GM21529 (cell line): Measurements from ENCODE around the gene ST14.
"Not testable (repeated sequence)": the region's sequence is repeated elsewhere in the genome, so short reads cannot be mapped to it uniquely, and the experiment has no call there.

Experiments
- ATAC-seq: cut with Tn5 transposase; IDR thresholded peaks from one replicate; pipeline ENCODE4 v1.9.1; 2021; ENCODE audit not compliant: unreplicated experiment

The ST14 gene

DNA sequence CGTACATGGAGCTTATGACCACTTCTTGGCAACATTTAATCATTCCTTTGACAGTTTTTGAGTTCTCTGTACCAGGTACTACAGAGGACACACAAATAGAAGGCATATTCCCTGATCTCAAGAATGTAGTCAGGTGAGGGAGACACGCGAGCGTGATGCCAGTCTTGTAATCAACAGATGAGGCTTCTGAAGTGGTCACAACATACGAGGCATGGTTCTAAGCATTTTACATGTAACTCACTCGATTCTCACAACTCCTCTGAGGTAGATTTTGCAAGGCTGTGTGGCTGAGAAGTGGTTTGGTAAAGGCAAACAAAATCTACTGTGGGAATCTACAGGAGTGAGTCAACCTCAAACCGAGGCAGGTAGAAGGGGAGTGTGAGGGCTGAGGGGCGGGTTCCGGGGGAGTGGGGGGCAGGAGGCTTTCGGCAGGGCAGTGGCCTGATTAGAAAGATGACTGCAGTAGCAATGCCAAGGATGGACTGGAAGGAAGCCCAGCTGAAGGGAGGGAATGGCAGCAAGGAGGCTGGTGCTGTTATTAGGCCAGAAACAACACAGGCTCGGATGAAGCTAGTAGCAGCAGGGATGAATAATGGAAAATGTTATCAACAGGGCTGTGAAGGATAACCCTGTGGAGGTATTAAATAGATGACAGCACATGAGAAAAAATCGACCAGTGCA is 63.8 kb downstream of the ST14 start:
- ATAC-seq, result no peak

DNA sequence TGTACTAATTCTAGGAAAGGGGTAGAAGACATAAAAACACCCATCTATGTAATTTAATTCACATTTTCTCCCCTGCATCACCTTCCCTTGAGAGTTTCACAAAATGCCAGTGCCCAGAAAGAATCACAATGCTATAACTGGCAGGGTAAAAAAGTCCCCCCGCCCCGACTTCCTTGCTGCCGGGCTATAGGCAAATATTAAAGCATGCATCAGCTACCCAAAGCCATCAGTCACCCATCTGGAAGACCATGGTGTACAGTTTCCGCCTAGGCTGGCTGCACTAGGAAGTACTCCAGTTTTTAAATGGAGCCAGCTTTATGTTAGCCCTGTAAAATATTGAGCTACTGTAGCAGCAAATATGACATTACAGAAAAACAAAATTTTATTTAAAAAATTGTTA is 67.8 kb downstream of the ST14 start:
- no peak for ATAC-seq

- ATAC-seq, result not testable (repeated sequence)
These were observed 73.9 kb downstream of the ST14 start for GRCh38 chr11:130233486-130233885.

DNA sequence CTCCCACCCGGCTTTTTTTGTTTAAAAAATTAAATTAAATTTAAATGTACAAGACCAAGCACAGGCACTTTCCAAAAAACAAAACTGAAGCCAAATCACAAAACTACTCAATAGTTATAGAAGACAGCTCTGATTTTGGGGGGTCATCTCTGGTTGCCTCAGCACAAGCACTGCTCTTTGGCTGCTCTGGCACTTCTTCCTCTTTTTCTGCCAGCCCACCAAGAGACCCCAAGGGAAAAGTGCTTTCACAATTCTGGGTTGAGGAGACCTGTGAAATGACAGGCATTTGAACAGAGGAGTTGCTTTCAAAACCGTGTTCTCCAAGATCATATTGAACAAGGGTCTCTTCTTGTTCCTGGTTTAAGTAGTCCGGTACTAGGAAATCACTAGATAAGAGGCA is 74.3 kb downstream of the ST14 start:
- ATAC-seq, result not testable (repeated sequence)

- ATAC-seq, result no peak
These were observed 74.7 kb downstream of the ST14 start for GRCh38 chr11:130234315-130234714.

- ATAC-seq, result peak; percentile 55
These were observed 77.9 kb downstream of the ST14 start for GRCh38 chr11:130237282-130238006.

- ATAC-seq, result no peak
These were observed 82.1 kb downstream of the ST14 start for GRCh38 chr11:130241713-130242112.

DNA sequence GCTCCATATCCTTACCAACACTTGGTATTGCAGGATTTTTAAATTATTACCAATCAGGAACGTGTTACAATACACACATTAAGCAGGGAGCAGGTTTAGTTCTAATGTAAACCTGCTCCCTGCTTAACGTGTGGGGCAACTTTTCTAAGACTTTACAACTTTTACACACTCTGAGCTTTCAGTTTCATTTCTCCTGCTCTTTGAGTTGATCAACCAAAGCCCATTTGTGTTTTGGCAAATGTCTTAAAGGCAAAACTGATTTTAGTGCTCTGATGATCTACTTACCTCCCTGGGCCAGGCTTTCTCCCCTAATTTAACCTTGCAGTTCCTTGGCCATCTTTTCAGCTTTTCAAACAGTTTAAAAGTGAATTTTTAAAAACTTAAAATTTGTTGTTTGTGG is 84.2 kb downstream of the ST14 start:
- peak; percentile 83 for ATAC-seq

GRCh38 chr11:130244848-130245247 is 85.3 kb downstream of the ST14 start:
- no peak for ATAC-seq

- ATAC-seq, result not testable (repeated sequence)
These were observed 85.8 kb downstream of the ST14 start for GRCh38 chr11:130245375-130245774.

DNA sequence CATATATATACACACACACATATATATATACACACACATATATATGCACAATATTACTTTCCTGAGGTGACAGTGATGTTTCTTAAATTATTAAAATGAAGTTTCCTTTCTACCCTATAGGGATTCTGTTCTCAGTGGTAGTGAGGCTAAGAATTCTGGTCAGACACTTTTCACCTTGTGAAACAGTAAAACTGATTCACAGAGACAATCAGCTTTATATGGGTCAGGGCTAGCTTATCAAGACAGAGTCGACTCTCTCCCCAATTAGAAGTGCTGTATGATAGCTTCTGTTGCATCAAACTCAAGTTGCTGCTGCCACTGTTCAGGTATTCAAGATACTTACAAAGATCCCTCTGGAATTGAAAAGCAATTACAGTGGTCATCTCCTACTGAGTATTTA is 86.7 kb downstream of the ST14 start:
- no peak for ATAC-seq

- no peak for ATAC-seq
These were observed 87.2 kb downstream of the ST14 start for GRCh38 chr11:130246738-130247137.

- no peak for ATAC-seq
These were observed 87.7 kb downstream of the ST14 start for GRCh38 chr11:130247319-130247718.

- ATAC-seq, result no peak
These were observed 89.8 kb downstream of the ST14 start for GRCh38 chr11:130249371-130249770.

GRCh38 chr11:130249929-130250328 is 90.3 kb downstream of the ST14 start:
- ATAC-seq, result not testable (repeated sequence)

GRCh38 chr11:130251763-130252162 is 92.2 kb downstream of the ST14 start:
- not testable (repeated sequence) for ATAC-seq
